ENCODE measurements around the gene DUSP15. TPM values are rescaled to one million over a fixed set of nuclear protein-coding genes. Genes with fewer than 3 reads are reported as not detected.

DUSP15 gene
- total RNA-seq, 1 donor from 2014 or later, result 13.0 TPM

GRCh38 chr20:31839782-31840487, 30.4 kb downstream of the DUSP15 start:
- H3K36me3 ChIP-seq, result no peaks in the 10 kb centered on the region
- H3K27me3 ChIP-seq, result no peaks in the 10 kb centered on the region
- H3K4me3 ChIP-seq, result no peak overlapping the region
- no peak for DNase-seq (ENCODE audit: low spot score in 2 of 2)
- no peaks in the 10 kb centered on the region for H3K9me3 ChIP-seq
- TF ChIP-seq CTCF (IDR thresholded peaks at IDR 0.05), result no peak
- peak overlapping the region; percentile 94 to 95 for H3K27ac ChIP-seq
- intact Hi-C loops (cut with DNase I), result loop anchor here (5.0 to 10.0 kb wide), 2 partner anchors 115 to 278 kb away; partner anchors contain the start of gene BCL2L1
- peaks cover 51 to 76% of the 10 kb centered on the region in 2 donors for H3K4me1 ChIP-seq

GRCh38 chr20:31838646-31839292, 31.6 kb downstream of the DUSP15 start:
- peaks cover 51 to 76% of the 10 kb centered on the region in 2 donors for H3K4me1 ChIP-seq
- intact Hi-C loops (cut with DNase I), result no loop called here
- no peak for DNase-seq (ENCODE audit: low spot score in 2 of 2)
- no peak overlapping the region for H3K4me3 ChIP-seq
- no peaks in the 10 kb centered on the region for H3K27me3 ChIP-seq
- H3K9me3 ChIP-seq, result no peaks in the 10 kb centered on the region
- no peak for TF ChIP-seq CTCF (IDR thresholded peaks at IDR 0.05)
- H3K27ac ChIP-seq, result peak overlapping the region; percentile 94 to 95
- no peaks in the 10 kb centered on the region for H3K36me3 ChIP-seq

GRCh38 chr20:31837896-31838397, 32.4 kb downstream of the DUSP15 start:
- Histone ChIP-seq H3K9me3 (no peaks in the 10 kb centered on the region), H3K27ac (peak overlapping the region; percentile 94 to 95), H3K27me3 (no peaks in the 10 kb centered on the region), H3K36me3 (no peaks in the 10 kb centered on the region), H3K4me3 (no peak overlapping the region), H3K4me1 (peaks cover 44 to 69% of the 10 kb centered on the region in 2 donors)
- intact Hi-C loops (cut with DNase I), result no loop called here
- no peak for TF ChIP-seq CTCF (IDR thresholded peaks at IDR 0.05)
- DNase-seq (ENCODE audit: low spot score in 2 of 2), result no peak

- intact Hi-C loops (cut with DNase I), result loop anchor here (1.0 kb wide), 1 partner anchor 14 kb away; no protein-coding TSS in a partner anchor
- Histone ChIP-seq H3K27me3 (no peaks in the 10 kb centered on the region), H3K27ac (peak overlapping the region; percentile 94 to 95), H3K4me3 (no peak overlapping the region), H3K9me3 (no peaks in the 10 kb centered on the region), H3K4me1 (peaks cover 36 to 60% of the 10 kb centered on the region in 2 donors), H3K36me3 (no peaks in the 10 kb centered on the region)
- no peak for TF ChIP-seq CTCF (IDR thresholded peaks at IDR 0.05)
- no peak for DNase-seq (ENCODE audit: low spot score in 2 of 2)
These were observed 33.3 kb downstream of the DUSP15 start for GRCh38 chr20:31836853-31837608.

GRCh38 chr20:31835977-31836852, 34.1 kb downstream of the DUSP15 start:
- no peaks in the 10 kb centered on the region for H3K9me3 ChIP-seq
- peaks cover 31 to 54% of the 10 kb centered on the region in 2 donors for H3K4me1 ChIP-seq
- H3K4me3 ChIP-seq, result no peak overlapping the region
- no peaks in the 10 kb centered on the region for H3K27me3 ChIP-seq
- intact Hi-C loops (cut with DNase I), result loop anchor here (1.0 kb wide), 1 partner anchor 13 kb away; no protein-coding TSS in a partner anchor
- H3K36me3 ChIP-seq, result no peaks in the 10 kb centered on the region
- peak overlapping the region; percentile 94 to 95 for H3K27ac ChIP-seq
- DNase-seq (ENCODE audit: low spot score in 2 of 2), result peak; percentile 90 to 95
- no peak for TF ChIP-seq CTCF (IDR thresholded peaks at IDR 0.05)

Measured in ascending aorta (tissue), 2 donors.